IPS DF 4.7 (cell line): Measurements from ENCODE around the gene STXBP1.
"Not testable (repeated sequence)": the region's sequence is repeated elsewhere in the genome, so short reads cannot be mapped to it uniquely, and the experiment has no call there.

ENCODE experiments used
- DNase-seq: peaks from one replicate; pipeline ENCODE4 v3.0.0-alpha.2; 2013; ENCODE audit warnings: low spot score; ENCODE audit errors: extremely low read depth

Gene STXBP1

DNA sequence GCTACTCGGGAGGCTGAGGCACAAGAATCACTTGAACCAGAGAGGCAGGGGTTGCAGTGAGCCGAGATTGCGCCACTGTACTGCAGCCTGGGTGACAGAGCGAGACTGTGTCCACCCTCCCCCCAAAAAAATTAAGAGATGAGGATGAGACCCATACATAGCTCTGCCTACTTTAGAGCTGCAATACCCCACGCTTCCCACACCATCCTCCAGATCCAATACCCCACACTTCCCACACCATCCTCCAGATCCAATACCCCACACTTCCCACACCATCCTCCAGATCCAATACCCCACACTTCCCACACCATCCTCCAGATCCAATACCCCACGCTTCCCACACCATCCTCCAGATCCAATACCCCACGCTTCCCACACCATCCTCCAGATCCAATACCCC, 34.9 kb upstream of the STXBP1 start:
- DNase-seq, result not testable (repeated sequence)

DNA sequence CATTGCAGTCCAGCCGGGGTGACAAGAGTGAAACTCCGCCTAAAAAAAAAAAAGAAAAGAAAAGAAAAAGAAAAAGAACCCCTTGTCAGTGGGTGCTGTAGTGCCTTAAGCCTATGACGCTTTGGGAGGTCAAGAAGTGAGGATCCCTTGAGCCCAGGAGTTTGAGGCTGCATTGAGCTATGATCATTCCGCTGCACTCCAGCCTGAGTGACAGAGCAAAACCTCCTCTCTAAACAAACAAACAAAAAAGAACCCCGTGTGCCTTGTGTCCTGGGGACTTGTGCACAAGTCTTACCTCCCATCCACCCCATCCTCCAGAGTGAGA, 33.5 kb upstream of the STXBP1 start:
- no peak for DNase-seq

DNA sequence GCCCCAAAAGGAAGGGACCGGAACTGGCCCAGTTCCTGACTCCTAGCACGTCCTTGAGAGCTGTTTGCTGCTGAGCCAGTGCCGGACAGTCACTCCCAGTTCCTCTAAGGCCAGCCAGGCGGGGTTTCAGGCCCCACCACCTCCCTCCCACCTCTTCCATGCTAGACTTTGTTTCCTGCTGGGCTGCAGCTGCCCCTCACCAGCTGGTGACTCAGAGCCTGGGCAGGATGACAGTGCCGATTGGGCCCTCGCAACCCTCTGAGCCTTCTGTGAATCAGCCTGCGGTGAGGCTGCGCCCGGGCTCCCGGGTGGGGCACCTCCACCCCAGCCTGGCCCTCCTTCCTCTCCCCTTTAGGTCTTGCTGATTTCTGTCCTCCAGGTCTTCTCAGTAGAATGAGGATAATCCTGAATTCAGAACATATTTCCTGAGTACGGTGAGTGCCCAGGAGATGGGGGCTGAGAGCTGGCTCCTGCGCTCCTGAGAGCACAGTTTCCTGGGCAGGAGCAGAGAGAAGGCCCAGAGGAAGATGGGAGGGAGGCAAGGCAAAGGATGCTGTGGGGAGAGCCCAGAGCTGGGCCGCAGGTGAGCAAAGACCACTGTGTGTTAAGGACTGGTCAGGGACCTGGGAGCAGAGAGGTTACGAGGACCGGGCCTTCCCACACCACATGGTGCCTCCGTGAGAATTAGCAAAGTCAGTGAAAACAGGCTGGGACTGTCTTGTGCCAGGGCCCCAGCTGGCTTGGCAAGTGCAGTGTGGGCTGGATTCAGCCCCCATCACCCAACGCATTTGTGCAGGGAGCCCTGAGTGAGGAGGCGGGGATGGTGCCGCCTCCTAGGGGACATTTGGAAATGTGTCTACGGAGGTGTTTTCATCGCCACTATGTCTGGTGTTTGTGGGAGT, 32.9 kb upstream of the STXBP1 start:
- no peak for DNase-seq

DNA sequence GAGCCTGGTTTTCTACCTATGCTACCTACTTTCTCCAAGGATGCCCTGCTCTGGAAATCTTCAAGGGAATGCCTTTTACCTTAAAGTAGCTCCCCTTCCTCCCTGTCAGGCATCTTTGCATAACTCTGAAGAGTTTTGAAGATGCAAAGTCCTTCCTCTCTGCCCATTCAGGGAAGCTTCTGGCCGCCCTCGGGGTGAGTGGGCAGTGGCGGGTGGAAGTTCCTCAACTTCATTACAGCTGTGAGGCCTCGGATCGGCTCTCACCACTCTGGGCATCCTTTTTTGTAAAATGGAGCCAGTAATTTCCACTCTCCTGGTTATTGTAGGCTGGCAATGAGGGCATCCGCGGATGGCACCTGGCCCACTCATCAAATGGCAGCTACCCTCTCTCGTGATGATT, 31.7 kb upstream of the STXBP1 start:
- no peak for DNase-seq

DNA sequence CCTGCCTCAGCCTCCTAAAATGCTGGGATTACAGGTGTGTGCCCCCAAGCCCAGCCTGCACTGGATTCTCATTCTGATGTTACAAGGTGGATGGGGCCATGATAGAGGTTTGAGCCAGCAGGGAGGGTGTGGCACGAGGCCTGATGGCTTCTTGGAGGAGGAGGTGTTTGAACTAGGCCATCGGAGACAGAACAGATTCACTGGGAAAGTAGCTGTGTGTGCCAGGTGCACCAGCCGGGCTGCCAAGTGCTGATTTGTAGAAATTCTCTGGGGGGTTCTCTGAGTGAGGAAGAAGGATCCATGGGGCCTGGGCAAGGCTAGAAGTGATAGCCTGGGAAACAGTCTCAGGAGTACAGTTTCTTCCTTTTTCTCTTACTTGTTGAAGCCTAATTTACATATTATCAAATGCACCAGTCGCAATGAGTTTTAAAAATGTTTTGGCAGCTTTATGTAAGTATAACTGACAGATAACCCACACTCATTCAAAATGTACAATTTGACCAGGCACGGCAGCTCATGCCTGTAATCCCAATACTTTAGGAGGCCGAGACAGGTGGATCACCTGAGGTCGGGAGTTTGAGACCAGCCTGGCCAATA, 31.1 kb upstream of the STXBP1 start:
- DNase-seq, result no peak

- DNase-seq, result not testable (repeated sequence)
Measured at GRCh38 chr9:127584474-127584805, 27.6 kb upstream of the STXBP1 start.

DNA sequence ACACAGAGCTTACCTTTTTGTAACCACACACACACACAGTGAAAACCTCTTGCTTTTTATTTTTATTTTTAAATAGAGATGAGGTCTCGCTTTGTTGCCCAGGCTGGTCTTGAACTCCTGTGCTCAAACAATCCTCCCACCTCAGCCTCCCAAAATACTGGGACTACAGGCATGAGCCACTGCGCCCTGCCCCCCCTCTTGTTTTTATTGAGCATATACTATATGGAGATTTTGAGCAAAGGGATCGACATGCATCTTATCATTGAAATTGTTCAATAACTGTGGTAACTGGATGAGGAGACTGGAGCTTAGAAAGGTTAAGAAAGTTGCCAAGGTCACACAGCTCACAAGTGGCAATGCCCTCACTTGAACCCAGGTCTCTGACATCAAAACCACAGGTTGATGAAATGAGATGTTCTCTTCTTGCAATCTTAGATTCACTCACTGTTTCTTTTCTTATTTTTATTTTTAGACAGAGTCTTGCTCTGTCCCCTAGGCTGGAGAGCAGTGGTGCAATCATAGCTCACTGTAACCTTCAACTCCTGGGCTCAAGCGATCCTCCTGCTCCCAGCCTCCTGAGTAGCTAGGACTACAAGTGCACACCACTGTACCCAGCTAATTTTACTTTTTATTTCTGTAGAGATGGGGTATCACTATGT, 26.8 kb upstream of the STXBP1 start:
- no peak for DNase-seq

- DNase-seq, result no peak
Measured at GRCh38 chr9:127586096-127586495, 26.0 kb upstream of the STXBP1 start.

DNA sequence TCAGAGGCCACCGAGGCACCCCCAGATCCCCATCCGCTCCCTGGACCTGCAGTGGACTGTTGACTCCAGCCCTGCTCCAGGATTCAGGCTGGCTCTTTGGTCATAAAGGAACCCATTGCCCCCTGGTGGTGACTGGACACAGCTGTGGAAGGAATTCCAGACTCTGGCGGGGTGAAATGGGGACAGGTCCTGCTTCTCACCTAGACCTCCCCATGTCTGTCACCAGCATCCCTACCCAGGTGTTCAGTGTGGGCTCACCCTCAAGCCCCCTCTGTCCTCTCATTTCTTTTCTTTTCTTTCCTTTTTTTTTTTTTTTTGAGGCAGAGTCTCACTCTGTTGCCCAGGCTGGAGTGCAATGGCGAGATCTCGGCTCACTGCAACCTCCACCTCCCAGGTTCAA, 25.5 kb upstream of the STXBP1 start:
- DNase-seq, result no peak

DNA sequence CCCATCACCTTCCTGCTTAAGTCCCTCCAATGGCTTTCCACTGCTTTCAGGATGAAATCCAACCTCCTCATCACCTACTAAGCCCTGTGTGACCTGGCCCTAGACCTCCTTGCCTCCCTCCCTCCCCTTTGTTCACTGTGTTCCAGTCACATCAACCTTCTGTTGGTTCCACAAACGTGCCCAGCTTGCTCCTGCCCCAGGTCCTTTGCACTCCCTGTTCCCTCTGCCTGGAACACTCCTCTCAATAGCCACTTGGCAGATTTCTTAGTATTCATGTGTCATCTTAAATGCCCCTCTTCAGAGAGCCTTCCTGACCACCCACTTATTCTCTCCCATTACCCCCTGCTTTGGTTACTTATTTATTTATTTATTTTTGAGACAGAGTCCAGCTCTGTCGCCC, 24.1 kb upstream of the STXBP1 start:
- DNase-seq, result no peak

DNA sequence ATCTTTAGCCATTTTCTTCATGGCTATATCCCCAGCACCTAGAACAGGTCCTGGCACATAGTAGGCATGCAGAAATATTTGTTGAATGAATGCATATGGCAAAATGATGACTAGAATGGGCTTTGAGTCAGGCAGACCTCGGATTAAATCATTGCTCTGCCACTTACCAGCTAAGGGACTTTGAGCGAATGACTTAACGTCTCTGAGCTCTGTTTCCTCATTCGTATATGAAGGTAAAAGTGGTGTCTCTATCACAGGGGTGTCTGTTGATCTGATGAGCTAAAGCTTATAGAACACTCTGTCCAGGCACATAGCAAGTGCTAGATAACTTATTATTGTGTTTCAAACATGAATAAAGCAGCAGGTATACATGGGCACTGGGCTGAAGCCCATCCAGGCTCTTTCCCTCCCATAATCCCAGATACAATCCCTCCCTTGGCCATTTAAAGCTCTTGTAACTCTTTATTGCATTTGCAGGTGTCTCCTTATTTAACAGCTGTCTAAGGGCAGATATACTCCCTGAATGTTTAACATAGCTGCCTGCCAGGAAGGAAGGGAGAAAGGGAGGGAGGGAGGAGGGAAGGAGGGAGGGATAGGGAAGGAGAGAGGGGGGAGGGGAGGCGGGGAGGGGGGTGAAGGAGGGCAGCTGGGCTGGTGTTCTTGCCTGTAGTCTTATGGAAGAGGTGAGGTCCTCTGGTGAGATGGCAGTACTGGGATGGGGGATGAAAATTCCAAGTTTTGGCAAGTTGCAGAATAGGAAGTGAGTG, 23.2 kb upstream of the STXBP1 start:
- DNase-seq, result no peak

DNA sequence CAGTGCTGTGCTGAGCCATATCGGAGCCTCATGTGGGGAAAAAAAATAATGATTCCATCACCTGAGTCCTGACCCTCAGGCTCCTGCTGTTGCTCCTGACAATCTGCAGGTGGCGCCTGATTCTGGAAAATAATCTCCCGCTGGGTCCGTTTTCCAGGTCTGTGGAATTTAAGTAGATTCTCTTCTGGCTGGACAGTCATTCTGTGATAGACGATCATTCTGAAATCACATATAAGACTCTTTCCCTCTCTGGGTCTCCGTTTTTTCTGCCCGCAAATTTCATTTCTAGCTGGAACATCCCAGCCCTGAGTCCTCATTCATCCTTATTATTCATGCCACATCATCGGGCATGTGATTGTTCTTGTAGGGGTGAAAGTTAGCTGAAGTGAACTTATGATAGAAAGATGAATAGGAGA, 22.1 kb upstream of the STXBP1 start:
- DNase-seq, result no peak

- DNase-seq, result no peak
Measured at GRCh38 chr9:127595611-127596010, 16.5 kb upstream of the STXBP1 start.

DNA sequence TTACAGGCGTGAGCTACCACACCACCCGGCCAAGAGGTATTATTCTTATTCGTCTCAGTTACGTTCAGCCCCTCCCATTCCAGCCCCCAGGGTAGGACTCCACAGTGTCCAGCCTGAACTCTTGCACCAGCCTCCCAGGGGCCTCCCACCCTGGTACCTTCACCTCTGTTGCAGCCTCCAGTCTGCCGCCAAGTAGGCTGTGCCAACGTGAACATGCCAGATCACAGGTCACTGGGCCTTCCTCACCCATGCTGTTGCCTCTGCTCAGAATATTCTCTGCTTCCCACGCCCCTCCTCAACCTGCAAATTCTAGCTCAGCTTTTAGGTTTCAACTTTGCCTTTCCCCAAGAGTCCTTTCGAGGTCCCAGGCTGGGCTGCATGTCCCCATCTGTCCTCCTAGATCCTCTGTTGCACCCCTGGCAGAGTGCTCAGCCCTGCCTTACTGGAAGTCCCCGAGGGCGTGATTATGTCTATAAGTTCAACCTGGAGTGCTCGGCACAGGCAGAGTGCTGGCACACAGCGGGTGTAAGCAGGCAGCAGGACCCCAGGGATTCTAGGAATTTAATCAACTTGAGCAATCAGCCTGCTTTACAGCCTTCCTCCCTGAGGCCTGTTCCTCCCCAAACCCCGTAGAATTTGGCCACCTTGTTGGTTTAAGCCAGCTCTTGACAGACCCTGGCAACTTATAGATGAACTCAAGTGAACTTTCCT, 13.1 kb upstream of the STXBP1 start:
- no peak for DNase-seq

DNA sequence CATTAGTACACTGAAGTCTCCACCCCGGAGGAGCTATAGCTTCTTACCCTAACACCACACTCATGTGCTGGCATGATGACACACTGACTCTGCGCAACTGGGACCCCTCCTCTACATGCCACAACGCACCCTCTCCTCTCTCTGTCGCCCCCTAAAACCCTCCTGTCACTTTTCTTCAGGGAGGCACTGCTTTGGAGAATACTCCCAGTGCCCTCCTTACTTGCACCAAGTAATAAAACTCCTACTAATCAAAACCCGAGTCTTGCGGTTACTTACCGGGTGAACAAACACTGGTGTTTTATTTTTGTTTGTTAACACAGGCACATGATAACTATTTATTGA, 12.6 kb upstream of the STXBP1 start:
- no peak for DNase-seq

GRCh38 chr9:127603226-127603625, 8.9 kb upstream of the STXBP1 start:
- no peak for DNase-seq

GRCh38 chr9:127606043-127606442, 6.0 kb upstream of the STXBP1 start:
- DNase-seq, result no peak

DNA sequence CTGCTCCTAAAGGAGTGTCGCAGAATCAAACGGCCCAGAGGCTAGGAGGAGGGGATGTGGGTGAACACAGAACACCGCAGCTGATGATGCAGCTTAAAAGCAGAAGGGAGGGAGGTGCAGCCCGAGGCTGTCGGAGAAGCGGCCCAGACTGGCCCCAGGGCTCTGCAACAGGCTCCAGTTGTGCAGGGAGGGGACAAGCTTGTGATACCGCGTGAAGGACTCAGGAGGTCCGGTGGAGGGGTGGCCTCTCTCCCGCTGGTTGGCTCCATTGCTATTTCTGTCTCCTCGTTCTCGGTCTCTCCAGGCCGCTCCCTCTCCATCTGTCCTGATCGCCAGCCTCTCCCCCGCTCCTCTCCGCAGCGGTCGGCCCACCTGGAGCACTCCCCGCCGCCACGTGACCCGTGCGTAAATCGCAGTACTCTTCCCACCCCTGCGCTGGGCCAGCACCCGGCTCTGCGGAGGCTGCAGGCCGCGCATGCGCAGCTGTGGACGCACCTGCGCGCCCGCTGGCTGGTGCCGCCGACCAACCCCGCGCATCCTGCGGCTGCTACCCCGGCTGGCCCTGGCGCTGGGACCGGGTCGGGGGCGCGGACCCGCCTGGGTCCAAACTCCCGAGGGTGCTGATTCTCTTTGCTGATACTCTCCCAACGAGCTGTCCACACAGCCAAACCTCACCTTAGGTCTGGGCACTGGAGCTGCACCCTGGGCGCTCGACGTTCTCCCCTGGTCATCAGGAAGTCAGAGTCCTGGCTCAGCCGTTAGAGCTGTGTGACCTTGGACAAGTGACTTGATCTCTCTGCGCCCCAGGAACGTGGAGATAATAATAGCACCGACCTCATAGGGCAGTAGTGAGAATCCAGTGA, 3.7 kb upstream of the STXBP1 start:
- DNase-seq, result no peak

- DNase-seq, result no peak
Measured at GRCh38 chr9:127611603-127611898, 526 bp upstream of the STXBP1 start.

GRCh38 chr9:127612939-127613582, 984 bp downstream of the STXBP1 start:
- DNase-seq, result no peak
